Type B pancreatic cell (in vitro differentiated cells): ENCODE data around the gene ANKZF1. TPM values are rescaled to one million over a fixed set of nuclear protein-coding genes. Genes with fewer than 3 reads are reported as not detected.

Source experiments
- DNase-seq: peaks from one replicate; pipeline ENCODE4 v3.0.0; 2021; ENCODE audit warnings: mixed read lengths; ENCODE audit not compliant: unreplicated experiment; ENCODE audit errors: extremely low spot score
- H3K27ac Mint-ChIP-seq: 2 replicates; pipeline ENCODE4 v1.8.0; 2021; ENCODE audit warnings: mild to moderate bottlenecking, mixed read lengths
- H3K27me3 Mint-ChIP-seq: 2 replicates; pipeline ENCODE4 v1.8.0; 2021; ENCODE audit warnings: mixed read lengths
- H3K36me3 Mint-ChIP-seq: 2 replicates; pipeline ENCODE4 v1.8.0; 2021; ENCODE audit warnings: mixed read lengths
- H3K4me1 Mint-ChIP-seq: one replicate; pipeline ENCODE4 v1.8.0; 2021; ENCODE audit warnings: mixed read lengths; ENCODE audit not compliant: unreplicated experiment
- H3K4me3 Mint-ChIP-seq: 2 replicates; pipeline ENCODE4 v1.8.0; 2021; ENCODE audit warnings: mild to moderate bottlenecking, mixed read lengths
- H3K9me3 Mint-ChIP-seq: 2 replicates; pipeline ENCODE4 v1.8.0; 2021; ENCODE audit warnings: mixed read lengths
- CTCF ChIP-seq: fragments of 200-600 bp; sonication (generic); conservative IDR thresholded peaks from 2 replicates; pipeline ENCODE4 v1.5.0; 2021; ENCODE audit warnings: antibody characterized with exemption, mild to moderate bottlenecking
- total RNA-seq: library from RNA; stranded (reverse); gene quantifications from 2 replicates; pipeline ENCODE4 v1.2.1, GENCODE V29; 2021; ENCODE audit warnings: low replicate concordance

The ANKZF1 gene
- total RNA-seq, 1 donor from 2014 or later, result 58.7 TPM

DNA sequence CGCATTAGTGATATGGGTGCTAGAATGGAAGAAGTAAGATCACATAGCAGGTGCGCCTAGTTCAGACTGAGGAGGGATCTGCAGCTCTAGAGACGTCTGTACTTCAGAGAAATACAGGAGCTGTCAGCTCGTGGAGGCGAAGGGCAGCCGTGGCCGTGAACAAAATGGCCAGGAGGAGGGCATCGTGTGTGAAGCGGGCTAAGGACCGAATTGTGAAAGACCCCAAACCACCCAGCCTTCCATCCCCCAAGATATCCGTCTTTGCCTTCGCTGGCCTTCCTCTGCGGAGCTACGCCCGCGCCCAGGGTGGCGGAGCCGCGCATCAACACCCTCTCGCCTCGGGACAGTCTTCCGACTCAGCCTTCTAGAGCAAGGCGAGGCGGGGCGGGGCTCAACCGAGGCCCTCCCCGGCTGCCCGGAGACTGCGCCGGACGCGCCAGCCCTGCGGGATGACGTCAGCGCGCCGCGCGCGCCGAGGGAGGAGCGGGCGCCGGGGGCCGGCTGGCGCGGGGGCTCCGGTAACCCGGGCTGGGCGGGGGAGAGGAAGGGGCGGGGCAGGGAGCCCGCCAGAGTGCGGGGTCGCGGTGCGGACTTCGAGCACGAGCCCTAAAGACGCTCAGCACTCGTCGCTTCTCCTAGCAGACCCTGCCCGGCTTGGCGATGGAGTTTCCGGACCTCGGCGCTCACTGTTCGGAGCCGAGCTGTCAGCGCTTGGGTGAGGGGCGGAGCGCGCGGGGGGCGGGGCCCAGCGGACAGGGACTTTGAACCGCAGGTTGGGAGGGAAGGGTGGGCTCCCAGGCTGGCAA, 23.1 kb upstream of the ANKZF1 start, which contains the start of gene ZFAND2B:
ZFAND2B (plus strand) TSS at position 455 of the 806 bp plus-strand sequence; CDS start at position 661, 206 bp downstream.
- DNase-seq, result peak; percentile 97
- TF ChIP-seq CTCF, result peak; percentile 43
- peaks cover 8% of the 10 kb centered on the region for H3K27me3 Mint-ChIP-seq
- H3K4me3 Mint-ChIP-seq, result peak within 1 kb of the TSS; percentile 97
- H3K9me3 Mint-ChIP-seq, result no peaks in the 10 kb centered on the region
- peak within 1 kb of the TSS; percentile 98 for H3K27ac Mint-ChIP-seq
- peaks cover 18% of the 10 kb centered on the region for H3K4me1 Mint-ChIP-seq
- no peaks in the 10 kb centered on the region for H3K36me3 Mint-ChIP-seq

- TF ChIP-seq CTCF, result no peak
- H3K4me1 Mint-ChIP-seq, result peaks cover 18% of the 10 kb centered on the region
- no peaks in the 10 kb centered on the region for H3K9me3 Mint-ChIP-seq
- peak overlapping the region; percentile 98 for H3K27ac Mint-ChIP-seq
- no peak for DNase-seq
- peak overlapping the region; percentile 97 for H3K4me3 Mint-ChIP-seq
- peaks cover 8% of the 10 kb centered on the region for H3K27me3 Mint-ChIP-seq
- H3K36me3 Mint-ChIP-seq, result no peaks in the 10 kb centered on the region
Measured at GRCh38 chr2:219207134-219207883, 22.3 kb upstream of the ANKZF1 start.

GRCh38 chr2:219207884-219208740, 21.5 kb upstream of the ANKZF1 start:
- Mint-ChIP-seq H3K4me3 (peak overlapping the region; percentile 97), H3K36me3 (no peaks in the 10 kb centered on the region), H3K27ac (peak overlapping the region; percentile 98), H3K27me3 (peaks cover 8% of the 10 kb centered on the region), H3K9me3 (no peaks in the 10 kb centered on the region), H3K4me1 (peaks cover 18% of the 10 kb centered on the region)
- no peak for TF ChIP-seq CTCF
- no peak for DNase-seq

- H3K9me3 Mint-ChIP-seq, result no peaks in the 10 kb centered on the region
- peaks cover 4% of the 10 kb centered on the region for H3K27me3 Mint-ChIP-seq
- peak overlapping the region; percentile 67 for H3K27ac Mint-ChIP-seq
Measured at GRCh38 chr2:219209236-219210195, 20.1 kb upstream of the ANKZF1 start.

More at GRCh38 chr2:219209236-219210195, 20.1 kb upstream of the ANKZF1 start:
- Mint-ChIP-seq H3K36me3 (no peaks in the 10 kb centered on the region), H3K4me1 (peaks cover 18% of the 10 kb centered on the region), H3K4me3 (no peak overlapping the region)
- no peak for TF ChIP-seq CTCF
- no peak for DNase-seq
